ENCODE measurements around the gene AKT3.

AKT3 gene

DNA sequence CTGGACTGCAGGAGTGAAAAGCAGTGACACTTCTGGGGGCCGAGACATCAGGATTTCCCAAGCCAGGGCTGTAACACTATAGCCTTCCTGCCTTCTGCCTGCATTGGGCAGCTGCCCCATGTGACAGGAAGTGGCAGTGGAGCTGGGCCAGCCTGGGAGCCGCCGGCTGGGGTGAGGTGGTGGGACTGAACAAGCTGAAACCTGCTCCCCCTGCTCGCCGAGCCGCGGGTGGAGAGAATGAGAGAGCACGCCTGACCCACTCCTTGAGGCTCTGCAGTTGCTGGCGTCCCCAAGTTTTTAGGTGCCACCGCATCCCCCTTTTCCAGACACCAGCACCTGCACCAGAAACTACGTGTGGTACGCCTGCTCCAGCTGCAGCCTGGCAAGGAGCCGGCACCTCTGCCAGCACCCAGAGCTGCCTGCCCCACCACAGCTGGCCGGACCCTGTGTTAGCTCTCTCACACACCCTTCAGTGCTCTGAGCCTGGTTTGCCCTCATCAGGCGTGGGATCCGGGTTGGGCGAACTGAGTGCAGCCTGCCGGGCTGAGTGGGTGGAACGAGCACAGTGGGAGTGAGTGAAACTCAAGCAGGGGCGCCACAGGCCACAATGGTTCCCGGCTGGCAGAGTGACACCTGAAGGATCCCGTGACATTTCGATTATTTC lies 119.4 kb downstream of the AKT3 start:
- no peak for DNase-seq

DNA sequence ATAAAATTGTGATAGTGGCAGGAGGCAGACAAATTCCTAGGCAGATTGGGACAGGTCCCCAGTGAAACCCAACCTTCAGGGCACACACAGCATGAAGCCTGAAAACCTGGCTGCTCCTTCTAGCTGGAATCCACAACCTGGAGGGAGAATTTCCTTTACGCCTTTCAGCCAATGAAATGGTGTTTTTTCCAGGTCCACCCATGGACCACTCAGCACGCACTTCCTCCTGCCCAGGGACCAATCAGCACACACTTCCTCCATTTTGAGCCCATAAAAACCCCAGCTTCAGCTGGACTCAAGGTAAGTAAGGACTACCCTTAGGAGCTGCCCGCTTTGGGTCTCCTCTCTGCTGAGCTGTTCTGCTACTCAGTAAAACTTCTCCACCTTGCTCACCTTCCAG lies 120.1 kb downstream of the AKT3 start:
- no peak for DNase-seq

DNA sequence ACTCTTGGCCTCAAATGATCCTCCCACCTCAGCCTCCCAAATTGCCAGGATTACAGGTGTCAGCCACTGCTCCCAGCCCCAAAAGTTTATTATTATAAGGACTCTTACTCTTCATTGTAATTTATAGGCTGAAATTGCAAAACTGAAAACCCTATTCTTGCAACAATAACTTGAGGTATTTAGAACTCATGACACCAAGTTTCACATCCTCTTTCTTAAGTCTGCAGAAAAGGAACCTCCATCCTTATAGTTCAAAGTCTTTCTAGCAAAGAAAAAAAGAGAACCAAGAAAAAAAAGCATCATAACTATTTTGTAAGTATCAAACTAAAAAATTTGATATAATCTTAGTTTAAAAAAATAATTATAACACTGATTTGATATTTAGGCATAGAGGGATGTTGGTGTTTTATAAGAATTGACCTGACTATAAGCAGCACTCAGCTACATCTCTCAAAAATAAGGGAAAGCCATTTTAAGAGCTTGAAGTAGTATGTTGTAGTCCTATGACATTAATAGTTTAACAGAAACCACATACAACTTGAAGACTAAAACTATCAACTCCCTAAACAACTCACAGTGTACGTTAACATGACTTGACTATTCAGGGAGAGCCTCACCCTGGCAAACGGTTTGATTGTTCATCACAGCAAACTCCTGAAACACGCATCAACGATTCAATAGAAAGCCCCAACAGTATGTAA lies 122.4 kb downstream of the AKT3 start:
- no peak for DNase-seq

DNA sequence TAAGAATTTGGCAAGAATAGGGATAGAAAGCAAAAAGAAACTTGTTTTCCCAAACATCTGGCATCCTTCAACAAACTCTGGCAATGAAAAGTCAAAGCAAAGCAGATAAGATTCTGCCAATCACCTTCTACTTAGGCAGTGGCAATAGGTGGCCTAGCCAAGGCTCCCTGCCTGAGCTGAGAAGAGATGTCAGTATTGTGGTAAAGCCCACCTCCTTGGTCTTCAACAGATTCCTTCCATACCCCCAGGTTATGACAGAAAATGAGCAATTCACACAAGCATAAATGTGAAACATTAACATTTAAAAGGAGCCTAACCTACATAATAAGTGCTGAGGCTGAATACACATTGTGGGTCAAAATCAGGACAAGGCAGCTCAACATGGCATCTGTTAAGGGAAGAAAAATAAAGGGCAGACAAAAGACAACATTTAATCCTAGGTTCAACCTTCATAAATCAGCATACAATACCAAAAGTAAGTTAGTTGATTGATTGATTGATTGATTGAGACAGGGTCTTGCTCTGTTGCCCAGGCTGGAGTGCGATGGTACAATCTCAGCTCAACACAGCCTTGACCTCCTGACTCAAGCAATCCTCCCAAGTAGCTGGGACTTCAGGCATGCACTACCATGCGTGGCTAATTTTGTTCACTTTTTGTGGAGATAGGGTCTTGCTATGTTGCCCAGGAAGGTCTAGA lies 123.1 kb downstream of the AKT3 start:
- no peak for DNase-seq

DNA sequence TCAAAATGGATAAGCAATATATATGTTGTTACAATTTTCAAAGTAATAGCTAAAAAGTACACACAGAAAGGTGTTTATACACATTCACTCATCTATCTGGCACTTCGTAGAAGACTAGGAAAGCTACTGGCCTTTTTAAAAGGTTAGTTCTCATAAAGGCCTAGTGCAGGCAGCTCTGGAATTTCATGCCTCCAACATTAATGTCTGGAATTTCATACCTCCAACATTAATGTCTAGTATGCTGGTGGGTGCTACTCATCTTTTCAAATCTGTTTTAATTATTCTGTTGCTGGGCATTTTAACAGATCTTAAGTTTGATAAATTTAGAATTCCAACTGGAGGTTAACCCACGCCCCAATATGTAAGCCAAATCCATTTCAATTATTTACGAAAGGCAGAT lies 124.2 kb downstream of the AKT3 start:
- no peak for DNase-seq

DNA sequence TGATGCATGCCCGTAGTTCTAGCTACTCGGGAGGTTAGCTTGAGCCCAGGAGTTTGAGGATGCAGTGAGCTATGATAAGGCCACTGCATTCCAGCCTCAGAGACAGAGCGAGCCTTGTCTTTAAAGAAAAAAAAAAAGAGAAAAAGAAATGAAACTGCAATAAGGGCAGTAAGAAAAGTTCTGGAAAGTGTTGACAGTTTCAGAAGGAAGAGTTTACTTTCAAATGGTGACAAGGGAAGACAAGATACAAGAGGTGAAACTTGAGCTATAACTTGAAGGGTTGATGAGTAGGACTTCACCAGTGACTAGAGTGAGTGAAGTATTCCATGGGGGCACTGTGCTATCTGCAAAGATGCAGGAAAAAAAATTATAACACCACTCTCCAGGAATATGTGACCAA lies 125.0 kb downstream of the AKT3 start:
- no peak for DNase-seq

DNA sequence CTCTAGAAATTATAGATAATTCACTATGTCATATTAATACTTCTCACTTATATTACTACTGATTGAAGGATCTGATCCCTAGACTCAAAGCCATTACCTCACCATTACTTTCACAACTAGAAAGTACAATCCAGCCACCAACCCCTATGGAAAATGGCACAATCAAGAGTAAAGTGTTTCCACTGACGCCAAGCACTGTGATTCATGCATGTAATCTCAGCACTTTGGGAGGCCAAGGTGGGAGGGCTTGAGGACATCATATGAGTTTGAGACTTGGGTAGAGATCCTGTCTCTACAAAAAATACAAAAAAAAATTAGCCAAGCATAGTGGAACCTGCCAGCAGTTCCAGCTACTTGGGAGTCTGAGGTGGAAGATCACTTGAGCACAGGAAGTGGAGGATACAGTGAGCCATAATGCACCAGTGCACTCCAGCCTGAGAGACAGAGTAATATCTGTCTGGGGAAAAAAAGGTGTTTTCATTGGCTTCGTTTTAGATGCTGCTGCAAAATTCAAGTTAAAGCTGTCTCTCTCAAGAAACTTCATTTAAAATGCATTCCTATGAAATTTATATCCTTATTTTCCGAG lies 126.5 kb downstream of the AKT3 start:
- no peak for DNase-seq

DNA sequence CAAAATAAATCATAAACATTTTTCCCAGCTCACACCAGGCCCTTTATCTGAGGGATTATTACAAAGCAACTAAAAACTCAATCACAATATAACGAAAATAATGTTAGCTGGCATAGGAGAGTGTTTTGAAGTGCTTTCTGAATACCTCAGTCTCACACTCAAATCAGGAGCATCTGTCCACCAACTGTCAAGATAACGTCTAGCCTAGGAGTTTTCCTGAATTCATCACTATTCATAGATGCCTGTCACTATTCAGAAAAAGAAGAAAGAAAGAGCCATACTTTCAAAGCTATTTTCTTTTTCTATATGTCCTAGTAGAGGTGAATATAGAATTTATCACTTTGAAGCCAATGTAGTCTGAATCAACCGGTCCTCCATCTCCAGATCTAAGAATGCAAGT lies 127.0 kb downstream of the AKT3 start:
- no peak for DNase-seq

DNA sequence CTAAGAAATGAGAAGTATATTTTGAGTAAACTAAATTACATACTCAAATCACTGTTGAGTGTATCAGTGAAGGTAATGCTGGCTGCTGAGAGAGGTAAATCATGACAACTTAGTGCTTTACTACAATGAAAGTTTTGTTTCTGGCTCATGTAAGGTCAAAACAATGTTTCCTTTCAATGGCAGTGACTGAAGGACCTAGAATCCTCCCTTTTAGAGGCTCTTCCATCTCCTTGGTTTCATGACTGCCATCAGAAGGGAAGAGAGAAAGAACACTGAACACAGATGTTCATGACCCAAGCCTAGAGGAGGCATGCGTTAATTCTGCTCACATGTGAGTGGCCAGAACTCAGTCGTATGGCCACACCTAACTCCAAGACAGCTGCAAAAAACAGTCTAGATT lies 130.6 kb downstream of the AKT3 start:
- DNase-seq, result no peak

DNA sequence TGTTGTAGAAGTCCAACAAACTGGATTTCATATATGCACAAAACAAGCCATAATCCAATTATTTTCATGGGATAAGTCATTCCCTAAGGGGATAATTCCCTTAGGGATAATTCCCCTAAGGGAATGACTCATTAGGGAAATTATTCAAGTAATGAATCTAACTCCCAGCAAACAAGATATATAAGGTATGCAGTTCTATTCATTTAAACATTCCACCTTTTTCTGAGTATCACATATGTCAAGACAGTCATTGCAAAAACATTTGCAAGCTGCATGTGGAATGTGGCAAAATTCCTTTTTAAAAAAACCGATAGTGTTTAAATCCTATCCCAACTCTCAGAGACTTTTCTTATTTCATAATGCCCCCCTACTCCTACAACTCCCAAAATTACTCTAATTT lies 131.2 kb downstream of the AKT3 start:
- no peak for DNase-seq

DNA sequence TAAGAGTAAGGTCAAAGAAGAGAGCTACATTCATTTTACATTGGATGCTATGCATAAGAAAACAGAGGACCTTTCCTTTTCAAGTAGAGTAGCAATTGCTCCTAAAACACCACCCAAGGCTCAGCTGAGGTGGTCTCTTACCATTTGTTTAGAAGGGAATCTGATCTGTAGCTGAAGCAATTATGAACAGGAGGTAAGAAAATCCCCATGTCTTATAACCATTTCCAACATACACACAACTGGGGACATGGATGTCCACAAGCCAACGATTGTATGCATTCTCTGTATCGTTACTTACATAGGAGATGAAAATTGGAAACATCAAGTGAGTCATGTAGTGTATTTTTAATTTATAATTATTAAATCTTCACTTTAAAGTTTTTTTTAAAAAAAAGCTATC lies 132.0 kb downstream of the AKT3 start:
- no peak for DNase-seq

DNA sequence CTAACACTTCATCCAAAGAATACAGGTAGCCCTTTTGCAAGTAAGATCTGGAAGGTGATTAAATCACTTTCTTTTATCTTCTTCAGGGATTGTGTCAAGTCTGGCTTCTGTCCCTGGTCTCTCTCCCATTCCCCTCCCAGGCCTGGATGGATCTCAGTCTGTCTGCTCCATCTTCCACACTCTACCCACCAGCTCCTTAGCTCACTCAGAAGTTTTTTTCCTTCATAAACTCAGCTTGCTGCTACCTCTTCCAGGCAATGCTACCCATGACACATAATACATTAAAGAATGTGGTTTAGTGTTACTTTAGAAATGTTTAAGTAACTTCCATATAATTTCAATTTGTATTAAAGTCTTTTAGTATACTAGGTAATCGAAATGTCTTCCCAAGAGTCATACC lies 133.1 kb downstream of the AKT3 start:
- DNase-seq, result no peak

DNA sequence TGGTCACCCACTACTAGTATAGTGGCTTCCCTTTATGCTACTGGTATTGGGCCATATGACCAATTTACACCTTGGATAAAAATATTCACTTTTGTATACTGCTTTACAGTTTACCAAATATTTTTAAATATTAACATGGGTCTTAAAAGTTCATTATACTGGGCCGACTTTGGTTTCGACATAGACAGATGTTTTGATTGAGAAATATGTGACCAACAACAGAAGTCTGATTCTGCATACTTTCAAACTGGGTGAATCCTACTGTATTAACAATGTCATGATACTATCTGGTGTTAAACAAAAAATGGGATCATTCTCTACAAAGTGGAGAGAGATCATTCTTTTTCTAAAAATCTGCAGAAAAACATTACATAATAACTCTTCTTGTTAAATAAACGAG lies 134.8 kb downstream of the AKT3 start:
- DNase-seq, result no peak

DNA sequence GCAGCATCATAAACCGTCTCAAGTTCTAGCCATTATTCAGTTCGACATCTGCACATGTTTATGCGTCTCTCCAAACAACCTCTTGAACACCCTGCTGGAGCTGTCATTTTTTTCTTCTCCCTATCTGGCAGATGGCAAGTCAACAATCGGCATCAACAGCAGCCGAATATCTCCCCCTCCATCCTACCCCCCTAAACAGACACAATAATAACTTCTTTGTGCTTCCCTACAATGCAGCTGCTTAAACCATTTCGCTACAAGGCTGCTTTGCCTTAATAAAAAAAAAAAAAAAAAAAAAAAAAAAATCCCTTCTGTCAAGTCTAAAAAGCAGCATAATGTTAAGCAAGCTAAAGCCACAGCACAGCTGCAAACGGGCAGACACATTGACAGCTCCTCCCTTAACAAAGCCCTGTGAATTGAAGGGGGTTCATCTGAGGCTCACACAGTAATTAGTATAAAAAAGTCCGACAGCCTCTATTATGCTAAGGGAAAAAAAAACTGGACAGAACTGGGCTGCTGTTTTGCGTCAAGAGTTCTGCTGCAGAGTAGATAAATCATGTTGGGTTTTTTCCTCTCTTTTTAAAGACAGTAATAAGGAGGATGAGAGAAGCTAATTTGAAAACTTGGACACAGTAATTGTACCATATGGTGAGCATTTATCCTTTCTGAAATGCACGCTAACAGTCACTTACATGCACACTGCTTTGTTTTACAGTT lies 136.4 kb downstream of the AKT3 start:
- no peak for DNase-seq

DNA sequence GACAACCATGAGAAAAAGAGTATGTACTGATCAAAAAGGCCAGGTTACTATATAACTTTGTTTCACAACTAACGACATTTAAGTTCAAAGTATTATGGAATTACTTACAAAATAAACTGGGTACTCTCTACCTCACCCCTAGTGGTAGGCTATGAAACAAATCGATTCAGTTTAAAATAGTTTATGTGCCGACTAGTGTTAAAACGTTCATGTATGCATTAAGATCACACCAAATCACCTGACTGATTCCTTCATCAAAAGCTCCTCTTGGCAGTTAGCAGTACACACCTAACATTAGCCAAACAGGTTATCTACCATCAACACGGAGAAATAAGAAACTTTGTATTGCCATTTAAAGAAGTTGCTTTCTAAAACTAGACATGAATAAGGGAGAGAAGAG lies 137.1 kb downstream of the AKT3 start:
- DNase-seq, result no peak

DNA sequence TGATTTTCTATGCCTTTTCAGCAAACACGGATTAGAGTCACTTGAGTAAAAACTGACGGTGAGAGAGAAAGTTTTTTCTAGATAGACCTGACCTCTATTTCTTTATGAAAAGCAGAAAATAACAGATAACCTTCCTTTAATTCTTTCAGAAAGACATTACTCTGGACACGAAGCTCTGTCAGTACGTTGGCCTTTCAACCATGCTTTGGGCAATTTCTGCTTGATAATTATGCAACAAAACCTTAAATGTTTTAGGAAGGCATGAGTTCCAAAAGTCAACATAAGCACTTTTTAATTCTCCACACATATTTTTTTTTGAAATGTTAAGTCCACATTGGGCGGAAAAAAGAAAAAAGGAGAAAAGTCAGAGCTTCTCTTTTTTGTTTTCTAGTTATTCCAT lies 137.8 kb downstream of the AKT3 start:
- no peak for DNase-seq

DNA sequence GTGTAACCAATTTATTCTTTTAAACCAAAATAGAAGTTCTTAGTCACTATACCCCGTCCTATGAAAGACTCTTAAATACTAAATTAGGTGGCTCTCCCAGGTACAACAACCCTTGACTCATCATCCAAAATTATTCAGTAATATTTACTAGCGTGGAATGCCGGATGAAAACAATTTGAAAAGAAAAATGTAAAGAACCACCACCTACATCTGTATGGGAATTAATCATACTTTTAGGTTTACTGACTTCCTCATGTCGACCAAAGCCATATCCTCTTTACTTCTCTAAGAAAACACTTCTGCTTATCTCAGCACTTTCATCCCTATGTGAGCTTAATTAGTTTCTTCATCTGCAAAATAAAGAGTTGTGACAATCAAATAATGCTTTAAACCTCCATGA lies 139.6 kb downstream of the AKT3 start:
- no peak for DNase-seq

DNA sequence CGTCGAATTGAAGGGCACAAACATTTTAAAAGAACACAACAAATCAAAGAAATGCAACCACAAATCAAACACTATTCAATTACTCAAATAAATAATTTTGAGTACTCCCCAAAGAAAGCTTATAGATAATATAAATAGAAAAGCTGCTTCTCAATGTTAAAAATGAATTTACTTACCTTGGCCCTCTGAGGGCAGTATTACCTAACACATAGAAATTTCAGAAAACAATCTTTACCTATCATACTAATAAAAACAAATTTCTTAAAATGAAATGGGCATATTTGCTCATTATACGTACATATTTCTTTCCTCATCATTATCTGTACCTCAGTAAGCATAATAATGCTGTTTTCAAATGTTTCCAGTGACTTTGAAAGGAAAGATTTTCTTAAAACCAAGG lies 141.8 kb downstream of the AKT3 start:
- no peak for DNase-seq

DNA sequence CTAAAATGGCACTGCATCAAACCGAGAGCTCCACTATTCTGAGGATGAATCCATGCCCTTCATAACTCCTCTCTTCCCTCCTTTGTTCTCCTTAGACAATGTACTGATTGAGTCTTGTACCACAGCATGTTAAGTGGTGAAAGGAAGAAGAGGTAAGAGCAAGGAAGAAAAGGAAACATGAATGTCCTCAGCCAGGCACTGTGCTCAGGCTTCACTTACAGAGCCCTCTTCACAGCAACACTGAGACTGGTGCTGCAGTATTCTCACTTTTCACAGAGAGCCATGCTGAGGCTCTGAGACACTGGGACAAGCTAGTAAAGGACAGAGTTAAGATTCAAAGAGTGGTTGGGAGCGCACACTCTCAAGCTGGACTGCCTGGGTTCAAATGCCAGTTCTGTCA lies 143.5 kb downstream of the AKT3 start:
- DNase-seq, result no peak

DNA sequence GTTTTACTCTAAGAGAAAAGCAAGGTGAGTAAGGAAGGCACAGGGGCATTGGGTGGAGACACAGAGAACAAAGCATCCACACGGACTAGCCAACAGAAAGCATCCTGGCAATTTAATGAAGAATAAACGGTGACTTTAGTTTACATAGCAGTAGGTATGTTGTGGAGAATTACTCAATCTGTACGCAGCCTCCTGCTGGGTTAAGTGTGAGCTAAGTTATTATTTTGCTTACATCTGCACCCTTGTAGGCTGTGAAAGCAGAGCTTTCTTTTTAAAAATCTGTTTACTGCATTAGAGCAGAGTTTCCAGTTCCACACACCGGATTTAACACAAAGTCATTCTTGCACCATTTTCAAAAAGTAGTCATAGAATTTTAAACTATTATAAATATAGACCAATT lies 144.5 kb downstream of the AKT3 start:
- DNase-seq, result no peak

DNA sequence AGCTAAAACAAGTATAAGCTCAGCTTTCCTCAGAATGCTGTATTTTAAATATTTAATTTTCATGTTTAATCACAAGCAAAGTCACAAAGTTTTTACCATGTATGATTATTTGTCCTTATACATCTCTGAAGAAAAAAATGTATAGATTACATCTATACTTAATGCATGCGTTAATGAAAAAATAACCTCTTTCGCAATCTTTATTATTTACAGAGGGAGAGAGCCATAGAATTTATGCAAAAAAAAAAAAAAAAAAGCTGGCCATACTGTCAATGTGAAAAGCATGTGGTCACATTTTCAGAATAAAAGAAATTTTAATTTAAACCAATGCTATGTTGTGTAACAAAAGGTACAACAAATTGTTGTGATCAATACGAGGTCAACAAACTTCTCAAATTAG lies 148.2 kb downstream of the AKT3 start:
- DNase-seq, result no peak

DNA sequence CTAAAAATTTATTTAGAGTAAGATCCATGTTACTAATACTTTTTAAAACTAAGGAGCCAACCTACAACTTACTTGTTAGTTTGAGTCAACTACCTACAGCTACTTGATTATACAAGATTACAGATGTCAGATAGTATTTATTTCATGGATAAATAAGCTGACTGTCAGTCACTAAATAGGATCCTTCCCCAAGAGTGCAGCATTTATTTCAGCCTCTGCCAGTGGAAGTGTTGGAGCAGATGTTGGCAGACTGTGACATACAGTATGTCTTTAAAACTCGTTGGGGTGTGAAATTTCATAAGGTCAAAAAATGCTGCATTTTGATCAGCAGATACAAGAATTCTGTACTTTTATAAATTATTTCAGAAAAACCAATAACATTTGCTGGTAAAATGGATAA lies 156.2 kb downstream of the AKT3 start:
- DNase-seq, result no peak

DNA sequence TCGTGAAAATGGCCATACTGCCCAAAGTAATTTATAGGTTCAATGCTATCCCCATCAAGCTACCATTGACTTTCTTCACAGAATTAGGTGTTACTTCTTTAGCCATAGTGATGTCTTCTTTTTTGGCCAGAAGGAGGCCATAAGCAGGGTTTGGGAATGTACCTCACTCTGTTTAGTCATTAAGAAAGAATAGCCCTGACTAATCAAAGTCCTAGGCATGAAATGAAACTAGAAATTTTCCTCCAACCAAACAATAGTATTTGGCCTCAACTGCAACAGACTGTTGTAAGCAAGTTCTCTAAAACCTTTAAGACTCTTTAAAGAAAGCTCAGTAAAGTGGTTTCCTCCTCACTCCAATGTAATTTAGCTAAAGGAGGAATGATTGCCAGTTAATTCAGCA lies 163.9 kb downstream of the AKT3 start:
- DNase-seq, result no peak

All from activated CD4-positive, alpha-beta T cell treated with anti-CD3 and anti-CD28 coated beads, Interleukin-2, amount 50 U/mL, for 4 hours (primary cell).